GM18867 (cell line): ENCODE data around the gene SOX9.
"Not testable (repeated sequence)": the region's sequence is repeated elsewhere in the genome, so short reads cannot be mapped to it uniquely, and the experiment has no call there.

Source experiments
- ATAC-seq: cut with Tn5 transposase; IDR thresholded peaks from one replicate; pipeline ENCODE4 v1.9.1; 2021; ENCODE audit warnings: mild to moderate bottlenecking, moderate library complexity; ENCODE audit not compliant: unreplicated experiment

Gene SOX9

DNA sequence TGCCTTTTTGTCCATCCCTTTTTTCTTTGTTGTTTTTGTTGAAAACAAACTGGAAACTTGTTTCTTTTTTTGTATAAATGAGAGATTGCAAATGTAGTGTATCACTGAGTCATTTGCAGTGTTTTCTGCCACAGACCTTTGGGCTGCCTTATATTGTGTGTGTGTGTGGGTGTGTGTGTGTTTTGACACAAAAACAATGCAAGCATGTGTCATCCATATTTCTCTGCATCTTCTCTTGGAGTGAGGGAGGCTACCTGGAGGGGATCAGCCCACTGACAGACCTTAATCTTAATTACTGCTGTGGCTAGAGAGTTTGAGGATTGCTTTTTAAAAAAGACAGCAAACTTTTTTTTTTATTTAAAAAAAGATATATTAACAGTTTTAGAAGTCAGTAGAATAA is 4.9 kb downstream of the SOX9 start:
- ATAC-seq = no peak

DNA sequence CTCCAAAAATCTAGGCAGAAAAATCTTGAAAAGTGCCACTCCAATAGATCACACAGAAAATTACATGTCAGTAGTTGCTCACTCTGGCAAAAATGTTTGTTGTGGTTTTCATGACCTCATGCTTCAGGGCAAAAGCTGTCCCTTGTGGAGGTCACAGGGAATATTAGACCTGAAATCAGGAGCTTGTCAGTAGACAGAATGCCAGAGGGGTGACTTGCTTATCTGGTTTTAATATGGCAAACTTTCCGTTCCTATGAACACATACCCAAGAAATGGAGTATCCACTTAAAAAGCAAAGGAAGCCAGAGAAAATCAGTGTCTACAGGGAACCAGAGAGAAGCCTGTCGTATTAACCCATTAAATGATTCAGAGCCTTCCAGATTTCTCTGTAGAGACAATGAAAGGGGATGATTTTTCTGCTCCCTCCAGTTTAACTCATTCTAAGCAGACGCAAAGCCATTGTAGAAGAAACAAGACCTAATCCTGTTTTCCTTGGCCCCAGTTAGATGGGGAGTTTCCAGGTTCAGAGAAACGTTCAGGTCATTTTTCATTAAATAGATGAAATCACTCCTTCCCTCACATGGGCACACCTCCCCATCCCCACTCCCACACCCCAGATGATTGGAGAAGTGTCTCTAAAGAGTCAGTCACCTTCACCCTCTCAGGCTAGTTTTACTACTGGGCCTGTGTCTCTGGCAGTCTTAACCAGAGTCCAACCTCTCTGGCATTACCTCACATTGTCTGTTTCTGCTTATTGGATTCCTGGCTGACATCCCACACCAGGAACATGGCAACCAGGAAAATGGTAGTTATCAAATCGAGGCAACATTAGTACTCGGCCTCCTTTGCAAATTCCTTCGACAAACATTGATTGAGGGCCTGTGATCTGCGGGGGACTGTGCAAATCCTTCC is 6.0 kb downstream of the SOX9 start:
- ATAC-seq = no peak

DNA sequence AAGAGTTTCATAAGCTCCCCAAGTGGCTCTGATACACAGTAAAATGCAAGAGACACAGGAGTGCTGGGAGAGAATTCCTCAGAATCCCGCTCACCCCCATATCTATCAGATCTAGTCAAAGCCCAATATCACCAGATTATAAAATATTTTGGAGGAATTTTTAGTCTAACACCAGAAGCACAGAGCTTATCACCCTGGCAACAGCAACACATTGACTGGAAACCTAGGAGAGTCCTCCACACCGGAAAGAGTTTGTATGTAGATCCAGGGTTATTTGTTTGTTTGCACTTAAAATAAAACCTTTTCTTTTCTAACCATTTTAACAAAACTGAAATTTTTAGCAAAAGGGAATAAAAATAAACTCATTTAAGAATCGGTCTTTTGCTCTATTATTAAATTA is 7.2 kb downstream of the SOX9 start:
- no peak for ATAC-seq

DNA sequence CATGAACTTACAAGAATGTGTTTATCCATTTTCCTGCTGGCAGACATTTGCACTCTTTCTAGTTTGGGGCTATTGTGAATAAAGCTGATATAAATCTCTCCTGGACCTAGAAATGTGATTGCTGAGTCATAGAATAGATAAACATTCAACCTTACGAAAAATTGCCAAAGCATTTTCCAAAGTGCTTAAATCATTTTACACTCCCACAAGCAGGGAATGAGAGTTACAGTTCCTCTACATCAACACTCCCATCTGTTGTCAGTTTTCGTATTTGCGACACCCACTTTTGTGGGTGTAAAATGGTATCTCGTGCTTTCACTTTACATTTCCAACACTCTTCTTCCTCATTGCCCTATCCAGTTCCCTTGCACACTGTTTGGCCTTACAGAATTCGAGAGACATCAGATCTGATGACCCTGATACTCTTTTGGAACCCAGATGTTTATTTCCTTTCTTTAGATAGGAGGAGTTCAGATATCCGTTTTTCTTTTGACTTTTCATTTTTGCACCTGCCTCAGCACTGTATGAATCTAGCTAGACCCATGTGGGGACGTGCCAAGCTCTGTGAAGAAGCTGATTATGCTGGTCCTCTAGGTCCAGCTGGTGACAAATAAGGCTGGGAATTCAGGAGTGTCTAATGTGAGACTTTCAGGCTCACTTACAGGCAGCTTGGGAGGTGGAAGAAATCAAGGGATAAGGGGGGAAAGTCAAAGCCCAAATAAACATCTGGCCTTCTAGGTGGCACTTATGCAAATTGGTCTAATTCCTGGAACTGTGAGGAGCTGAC is 14.0 kb downstream of the SOX9 start:
- no peak for ATAC-seq

DNA sequence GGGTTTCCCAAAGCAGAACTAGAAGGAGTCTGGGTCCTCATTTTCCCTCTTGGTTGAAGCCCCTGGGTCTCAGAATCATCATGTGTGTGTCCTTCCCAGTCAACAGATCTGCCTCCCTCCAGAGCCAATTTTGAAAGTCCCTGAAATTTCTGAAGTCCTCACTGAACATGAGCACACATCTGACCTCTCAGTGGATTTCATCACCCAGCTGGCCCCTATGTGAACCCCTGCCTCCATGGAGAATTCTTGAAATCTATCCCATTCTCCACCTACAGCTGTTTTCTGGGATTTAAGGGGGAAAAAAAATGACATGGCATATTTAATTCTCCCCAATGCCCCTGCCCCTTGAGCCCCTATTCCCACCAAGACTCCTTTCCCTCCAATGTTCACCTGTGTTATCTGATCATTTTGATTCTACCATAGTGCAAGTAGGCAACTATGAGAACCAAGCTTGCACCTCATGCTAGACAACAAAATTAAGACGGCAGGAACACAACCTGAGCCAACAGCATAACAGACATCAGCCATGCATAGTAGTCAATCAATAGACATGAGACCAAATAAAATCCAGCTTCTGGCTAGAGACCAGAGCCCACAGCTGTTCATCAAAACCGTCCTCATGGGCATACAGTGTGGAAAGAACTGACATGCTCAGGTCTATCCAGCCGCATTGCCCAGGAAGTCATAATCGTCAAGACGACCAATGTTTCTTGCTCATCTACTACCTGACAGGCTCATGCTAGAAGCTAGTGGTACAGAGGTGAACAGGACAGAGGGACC is 14.9 kb downstream of the SOX9 start:
- no peak for ATAC-seq

DNA sequence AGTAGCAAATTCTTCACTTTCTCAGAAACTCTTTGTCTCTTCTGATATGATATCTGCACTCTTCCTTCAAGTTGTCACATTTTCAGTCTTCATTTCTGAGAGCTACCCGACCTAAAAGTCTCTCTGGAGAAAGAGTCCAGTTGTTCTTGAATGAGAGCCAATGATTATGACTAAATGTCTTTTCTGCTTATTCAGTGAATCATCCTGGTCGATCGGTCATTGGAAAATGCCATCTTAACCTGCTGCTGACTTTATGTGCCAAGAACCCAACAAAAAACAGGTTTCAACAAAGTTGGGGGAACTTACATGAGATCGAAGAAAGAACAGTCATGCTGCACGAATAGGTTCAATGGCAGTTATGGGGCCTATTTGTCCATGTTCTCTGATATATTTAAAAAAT is 15.9 kb downstream of the SOX9 start:
- no peak for ATAC-seq

DNA sequence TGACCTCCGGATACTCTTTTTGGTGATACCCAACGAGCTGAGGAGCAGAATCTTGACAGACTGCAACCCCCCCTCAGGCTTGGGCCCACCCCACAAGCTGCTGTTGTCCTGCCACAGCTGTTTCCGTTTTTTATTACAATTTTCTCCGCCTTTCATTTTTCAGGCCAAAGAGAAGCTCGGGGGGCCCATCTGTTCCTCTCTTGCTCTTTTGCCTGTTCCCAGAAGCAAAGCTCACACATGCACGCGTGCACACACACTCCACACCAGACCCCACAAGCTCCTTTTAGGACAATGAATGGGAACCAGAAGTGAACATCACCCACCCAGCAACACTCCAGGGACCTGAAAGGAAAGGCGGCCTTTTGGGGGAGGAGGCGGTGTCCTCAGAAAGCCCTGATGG is 16.3 kb downstream of the SOX9 start:
- no peak for ATAC-seq

DNA sequence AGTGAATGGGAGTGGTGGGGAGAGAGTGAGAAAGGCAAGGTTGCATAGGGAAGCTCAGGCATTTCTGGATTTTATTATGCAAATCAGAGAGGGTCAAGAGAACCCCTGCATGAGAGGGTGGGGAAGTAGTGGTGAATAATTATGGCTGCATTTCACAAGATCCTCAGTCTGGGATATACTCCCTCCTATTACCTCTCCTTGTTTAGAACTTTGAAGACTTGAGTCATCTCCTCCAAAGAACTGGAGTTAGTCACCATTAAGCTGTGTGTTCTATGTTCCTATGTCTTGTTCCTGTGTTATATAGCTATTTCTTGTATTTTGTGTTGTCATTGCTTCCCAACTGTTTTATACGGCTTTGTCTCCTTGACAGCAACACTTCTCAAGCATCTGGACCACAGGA is 18.4 kb downstream of the SOX9 start:
- no peak for ATAC-seq

DNA sequence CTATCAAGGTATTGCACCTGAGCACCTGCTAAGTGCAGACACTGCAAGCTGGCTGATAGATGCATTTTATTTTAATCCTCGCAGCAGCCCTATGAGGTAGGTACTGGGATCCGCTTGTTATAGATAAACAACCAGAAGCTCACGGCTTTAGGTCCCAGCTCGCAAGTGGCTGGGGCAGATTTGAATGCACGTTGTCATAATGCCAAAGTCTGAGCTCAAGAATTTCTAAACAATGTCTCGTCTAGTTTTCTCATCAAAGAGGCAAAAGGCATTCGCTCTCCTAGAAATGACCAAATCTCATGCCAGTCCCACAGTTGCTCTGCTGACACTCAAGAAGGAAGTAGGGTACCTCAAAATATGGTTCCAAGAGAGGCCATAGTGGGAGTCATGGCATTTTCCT is 20.5 kb downstream of the SOX9 start:
- no peak for ATAC-seq

DNA sequence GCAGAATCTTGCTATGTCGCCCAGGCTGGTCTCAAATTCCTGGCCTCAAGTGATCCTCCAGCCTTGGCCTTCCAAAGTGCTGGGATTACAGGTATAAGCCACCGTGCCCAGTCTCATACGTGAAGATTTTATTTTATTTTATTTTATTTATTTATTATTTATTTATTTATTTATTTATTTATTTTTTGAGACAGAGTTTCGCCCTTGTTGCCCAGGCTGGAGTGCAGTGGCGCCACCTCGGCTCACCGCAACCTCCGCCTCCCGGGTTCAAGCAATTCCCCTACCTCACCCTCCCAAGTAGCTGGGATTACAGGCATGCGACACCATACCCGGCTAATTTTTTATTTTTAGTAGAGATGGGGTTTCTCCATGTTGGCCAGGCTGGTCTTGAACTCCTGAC is 21.3 kb downstream of the SOX9 start:
- ATAC-seq = not testable (repeated sequence)

DNA sequence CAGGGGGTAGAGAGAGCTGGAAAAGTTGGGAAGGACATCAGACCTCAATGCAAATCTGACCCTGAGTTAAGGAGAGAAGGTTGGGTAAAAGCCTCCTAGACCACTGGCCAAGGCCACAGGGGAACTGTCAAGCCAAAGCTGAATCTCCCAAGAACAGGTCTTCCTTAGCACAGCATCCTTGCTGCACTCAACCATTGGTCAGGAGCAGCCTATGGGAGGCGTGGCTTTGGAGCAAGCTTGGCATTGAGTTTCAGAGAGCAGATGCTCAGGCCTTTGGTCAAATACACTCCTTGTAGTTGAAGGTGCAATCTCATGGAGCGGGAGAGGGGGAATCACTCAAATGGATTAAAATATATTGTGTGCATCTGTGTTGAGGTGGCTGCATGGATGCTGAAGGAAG is 21.8 kb downstream of the SOX9 start:
- ATAC-seq = no peak

DNA sequence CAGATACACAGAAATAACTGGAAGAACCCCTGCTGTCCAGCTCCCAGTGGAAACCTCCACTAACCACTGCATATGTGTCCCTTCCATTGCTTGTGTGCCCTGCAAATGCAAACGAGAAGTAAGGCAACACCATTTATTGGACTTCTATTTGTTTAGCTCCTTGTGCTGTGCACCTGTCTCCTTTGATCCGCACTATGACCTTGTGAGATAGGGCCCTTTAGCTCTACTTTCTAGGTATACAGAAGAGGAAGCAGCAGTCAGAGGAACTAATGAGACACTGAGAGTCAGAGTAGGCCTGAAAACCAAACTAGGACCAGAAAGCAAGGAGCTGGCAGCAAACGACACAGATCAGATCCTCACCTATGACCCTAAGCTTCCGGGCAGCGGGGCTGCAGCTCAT is 22.4 kb downstream of the SOX9 start:
- ATAC-seq = no peak

DNA sequence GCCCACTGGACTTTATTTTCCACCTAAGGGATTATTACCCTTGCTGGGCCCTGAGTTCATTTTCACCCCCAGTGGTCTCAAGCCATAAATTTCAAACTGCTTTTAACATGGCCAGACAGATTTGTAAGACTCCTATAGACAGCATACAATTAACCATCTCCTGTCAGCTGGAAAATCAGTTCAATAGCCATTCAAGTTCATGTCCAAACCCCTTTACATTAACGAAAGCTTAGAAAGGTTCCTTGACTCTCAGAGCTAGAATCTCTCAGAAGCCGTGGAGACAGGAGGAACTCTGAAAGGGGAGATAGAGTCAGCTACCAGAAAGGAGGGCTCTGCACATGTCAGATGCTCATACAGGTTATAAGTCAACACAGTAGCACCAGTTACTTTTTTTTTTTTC is 23.3 kb downstream of the SOX9 start:
- no peak for ATAC-seq

DNA sequence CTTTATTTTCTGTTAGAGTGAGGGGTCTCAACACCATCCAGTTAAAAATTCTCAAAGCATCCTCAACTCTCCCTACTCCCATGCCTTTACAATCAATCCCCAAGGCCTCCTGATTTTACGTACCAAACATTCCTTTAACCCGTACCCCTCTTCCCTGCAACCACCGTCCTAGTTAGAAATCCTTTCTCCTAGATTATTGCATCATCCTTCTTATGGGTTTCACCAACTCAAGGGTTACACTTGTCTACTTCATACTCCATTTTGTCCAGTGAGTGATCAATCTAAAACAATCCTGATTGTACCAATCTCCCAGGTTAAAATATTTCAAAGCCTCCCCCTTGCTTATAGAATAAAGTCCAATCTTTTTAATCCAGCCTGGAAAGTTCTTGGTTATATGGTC is 24.7 kb downstream of the SOX9 start:
- ATAC-seq = no peak

DNA sequence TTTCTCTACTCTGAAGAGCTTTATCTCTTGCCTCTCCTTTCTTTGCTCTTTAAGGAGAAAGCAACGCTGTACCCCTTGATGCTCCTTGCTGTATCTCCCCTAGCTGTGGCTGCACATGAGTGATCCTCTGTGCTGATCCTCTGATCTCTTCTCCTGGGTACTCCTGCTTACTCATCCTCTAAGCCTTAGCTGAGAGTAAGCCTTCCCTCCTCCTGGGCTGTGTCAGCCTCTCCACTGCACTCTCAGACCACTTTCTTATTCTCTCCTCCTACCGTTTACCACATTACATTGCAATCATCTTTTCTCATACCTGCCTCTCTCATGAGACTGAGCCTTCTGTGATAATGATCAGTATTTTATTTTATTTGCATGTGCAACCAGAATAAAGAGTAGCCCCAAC is 25.1 kb downstream of the SOX9 start:
- no peak for ATAC-seq

DNA sequence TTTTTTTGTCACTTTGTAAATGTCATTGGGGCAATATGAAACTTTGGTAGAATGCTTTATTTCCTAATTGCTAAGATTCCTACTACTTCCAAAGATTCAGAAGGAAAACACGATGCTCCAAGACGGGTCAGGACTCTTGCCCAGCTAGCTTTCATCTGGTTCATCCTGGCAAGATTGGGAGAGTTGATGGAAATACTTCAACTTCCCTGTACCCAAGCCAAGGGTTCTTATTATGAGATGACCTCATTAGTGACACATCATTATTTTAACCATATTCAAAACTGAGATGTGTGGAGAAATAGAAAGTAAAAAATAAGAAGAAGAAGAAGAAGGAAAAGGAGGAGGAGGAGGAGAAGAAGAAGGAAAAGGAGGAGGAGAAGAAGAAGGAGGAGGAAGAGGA is 25.6 kb downstream of the SOX9 start:
- no peak for ATAC-seq

DNA sequence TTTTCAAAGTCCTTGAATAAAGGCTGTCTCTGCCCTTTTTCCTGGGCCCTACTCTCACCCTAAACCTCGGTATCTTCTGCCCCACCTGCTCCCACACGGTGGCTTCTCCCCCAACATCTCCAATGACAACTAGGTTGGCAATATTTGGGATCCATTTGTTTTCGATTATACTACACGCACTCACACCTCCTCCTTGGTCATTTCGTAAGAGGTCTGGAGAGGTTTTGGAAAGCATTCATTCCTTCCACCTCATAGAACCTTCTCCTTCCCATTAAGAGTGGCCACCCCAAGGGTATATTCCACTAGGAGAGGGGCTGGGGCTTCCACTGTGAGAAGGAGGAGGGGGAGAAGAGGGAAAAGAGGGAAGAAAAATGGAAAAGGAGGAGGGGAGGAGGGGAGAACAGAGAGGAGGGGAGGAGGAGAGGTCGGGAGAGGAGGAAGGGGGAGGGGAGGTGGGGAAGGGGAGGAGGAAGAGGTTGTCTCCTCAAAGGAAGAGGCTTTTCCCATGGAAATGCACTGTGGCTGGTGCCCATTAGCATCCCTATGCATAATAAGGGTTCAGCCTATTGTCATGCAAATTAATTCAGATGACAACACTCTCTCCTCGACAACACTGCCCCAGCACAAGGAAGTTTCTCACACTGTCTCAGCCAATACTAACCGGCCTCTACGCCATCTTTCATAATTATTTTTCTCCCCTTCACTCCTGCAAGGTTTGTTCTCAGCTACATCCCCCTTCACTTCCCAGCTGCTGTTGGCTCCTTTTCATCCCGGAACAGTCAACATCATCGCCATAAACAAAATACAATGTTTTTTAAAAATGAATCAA is 30.0 kb downstream of the SOX9 start:
- ATAC-seq = no peak

DNA sequence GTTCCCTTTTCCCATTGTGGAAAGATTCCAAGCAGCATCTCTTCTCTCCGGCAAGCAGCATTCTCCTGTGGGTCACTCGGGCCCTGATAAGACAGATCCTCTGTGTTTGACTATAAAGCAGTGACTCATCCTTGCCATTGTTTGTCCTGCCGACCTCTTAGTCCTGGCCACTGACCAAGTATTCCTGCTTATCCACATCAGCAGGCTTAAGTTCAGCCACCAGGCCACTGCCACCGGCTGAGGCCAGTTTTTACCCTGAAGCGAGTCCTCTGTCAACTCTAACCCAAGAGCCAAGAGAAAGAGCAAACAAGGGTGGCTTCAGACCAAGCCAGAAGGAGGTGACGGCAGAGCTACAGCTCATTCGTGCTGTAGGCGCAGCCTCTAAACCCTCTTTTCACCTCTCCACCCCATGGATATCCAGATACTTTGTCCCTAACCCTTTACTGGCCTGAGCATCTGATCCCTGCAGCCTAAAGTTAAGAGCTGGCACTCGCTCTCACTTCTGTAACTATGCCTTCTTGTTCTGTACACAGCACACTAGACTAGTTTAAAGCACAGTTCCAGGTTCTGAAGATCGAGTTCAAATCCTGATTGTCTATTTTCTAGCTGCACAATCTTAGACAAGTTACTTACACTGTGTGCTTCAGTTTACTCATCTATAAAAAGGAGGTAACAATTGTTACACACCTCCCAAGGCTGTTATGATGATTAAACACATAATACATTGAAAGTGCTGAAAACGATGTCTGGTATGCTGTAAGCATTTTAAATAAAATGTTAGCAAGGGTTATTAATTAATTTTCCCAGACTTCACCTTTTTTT is 31.0 kb downstream of the SOX9 start:
- ATAC-seq = no peak

DNA sequence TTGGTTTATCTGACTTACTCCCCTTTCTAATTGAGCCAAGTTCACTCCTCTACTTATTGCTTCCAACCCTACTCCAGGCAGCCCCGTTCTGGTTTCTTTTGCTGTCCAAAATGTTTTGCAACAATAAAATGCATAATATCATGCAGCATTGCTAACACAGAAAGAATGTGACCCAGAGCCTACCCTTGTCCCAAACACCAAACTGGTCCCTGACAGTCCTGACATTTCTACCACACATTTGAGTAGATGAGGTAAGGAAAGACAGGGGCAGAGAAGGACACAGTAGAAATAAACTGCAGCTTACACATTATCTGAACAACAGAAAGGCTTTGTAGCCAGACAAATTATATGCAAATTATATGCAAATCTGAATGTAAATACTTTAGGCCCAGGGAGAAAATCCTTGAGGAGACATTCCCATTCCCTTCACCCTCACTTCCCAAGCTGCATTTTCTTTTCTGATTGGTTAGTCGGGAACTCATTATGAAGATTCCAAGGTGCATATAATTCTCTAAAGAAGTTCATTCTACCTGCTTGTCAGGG is 31.6 kb downstream of the SOX9 start:
- ATAC-seq = no peak
